Measurements from ENCODE around the gene TTC9B.

DNA sequence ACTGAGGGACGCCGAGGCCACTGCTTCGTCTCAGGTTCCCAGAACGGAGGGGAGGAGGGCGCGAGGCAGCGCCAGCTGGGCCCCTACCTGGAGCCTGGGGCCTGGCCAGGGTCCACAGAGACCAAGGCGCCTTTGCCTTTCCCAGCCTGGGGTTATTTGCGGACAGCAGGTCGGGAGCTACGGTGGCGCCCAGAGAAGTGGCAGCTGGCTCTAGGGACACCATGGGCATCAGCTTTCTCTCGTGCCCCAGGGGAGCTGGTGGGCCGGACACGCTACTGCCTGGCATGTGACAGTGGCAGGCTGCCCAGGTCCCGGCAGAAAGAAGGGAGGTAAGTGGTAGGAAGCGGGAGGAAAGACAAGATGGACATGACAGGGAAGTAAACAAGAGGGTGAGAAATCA is 47.9 kb upstream of the TTC9B start:
- TF ChIP-seq, protein P1, sequence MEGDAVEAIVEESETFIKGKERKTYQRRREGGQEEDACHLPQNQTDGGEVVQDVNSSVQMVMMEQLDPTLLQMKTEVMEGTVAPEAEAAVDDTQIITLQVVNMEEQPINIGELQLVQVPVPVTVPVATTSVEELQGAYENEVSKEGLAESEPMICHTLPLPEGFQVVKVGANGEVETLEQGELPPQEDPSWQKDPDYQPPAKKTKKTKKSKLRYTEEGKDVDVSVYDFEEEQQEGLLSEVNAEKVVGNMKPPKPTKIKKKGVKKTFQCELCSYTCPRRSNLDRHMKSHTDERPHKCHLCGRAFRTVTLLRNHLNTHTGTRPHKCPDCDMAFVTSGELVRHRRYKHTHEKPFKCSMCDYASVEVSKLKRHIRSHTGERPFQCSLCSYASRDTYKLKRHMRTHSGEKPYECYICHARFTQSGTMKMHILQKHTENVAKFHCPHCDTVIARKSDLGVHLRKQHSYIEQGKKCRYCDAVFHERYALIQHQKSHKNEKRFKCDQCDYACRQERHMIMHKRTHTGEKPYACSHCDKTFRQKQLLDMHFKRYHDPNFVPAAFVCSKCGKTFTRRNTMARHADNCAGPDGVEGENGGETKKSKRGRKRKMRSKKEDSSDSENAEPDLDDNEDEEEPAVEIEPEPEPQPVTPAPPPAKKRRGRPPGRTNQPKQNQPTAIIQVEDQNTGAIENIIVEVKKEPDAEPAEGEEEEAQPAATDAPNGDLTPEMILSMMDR (IDR thresholded peaks at IDR 0.05): no peak
- no peak for TF ChIP-seq POLR2AphosphoS5 (IDR thresholded peaks at IDR 0.05; ENCODE audit: insufficient read depth in 1 of 2, low read depth in 1 of 2)
